Skeletal muscle cell (primary cell): Measurements from ENCODE around the gene AGFG2.
A peak's percentile ranks its signal among the peaks of the same experiment; 100 is the strongest.
"Not testable (repeated sequence)": the region's sequence is repeated elsewhere in the genome, so short reads cannot be mapped to it uniquely, and the experiment has no call there.

Experiments
- DNase-seq: peaks from one replicate; pipeline ENCODE4 v3.0.0-alpha.2; 2010; ENCODE audit warnings: low read depth
- H3K4me3 ChIP-seq: 2 replicates; pipeline ENCODE4 v1.5.1; 2011; ENCODE audit warnings: low read depth, mild to moderate bottlenecking, control low read depth, low read length, moderate library complexity

Gene AGFG2

DNA sequence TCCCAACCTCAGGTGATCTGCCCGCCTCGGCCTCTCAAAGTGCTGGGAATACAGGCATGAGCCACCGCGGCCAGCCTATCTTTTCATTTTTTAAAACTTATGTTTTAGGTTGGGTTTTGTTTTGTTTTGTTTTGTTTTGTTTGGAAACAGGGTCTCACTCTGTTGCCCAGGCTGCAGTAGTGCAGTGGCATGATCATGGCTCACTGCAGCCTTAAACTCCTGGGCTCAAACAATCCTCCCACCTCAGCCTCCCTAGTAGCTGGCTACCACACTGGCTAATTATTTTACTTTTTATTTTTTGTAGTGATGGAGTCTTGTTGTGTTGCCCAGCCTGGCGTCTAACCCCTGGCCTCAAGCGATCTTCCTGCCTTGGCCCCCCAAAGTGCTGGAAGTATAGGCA lies 19.4 kb upstream of the AGFG2 start:
- no peak overlapping the region for H3K4me3 ChIP-seq
- DNase-seq = no peak

- no peak overlapping the region for H3K4me3 ChIP-seq
- DNase-seq = no peak
Observed at GRCh38 chr7:100520138-100520537, 18.9 kb upstream of the AGFG2 start.

DNA sequence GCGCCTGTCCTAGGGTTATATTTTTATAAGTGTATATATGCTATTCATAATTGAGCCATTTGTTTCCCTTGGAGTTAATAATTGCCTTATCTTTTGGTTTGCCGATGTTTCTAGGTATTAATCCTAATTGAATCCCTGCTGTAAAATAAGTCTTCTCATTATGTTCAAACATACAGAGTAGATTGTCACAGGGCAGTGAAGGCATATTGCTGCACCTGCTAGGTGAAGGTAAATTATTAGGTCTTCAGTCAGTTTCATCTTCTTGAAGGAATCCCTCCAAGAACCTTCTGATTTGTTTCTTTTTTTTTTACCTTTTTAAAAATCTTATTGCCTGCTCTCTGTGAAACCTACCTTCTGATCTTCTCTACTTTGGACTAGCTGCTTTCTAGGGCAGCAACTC lies 17.9 kb upstream of the AGFG2 start:
- DNase-seq = no peak
- H3K4me3 ChIP-seq = no peak overlapping the region

DNA sequence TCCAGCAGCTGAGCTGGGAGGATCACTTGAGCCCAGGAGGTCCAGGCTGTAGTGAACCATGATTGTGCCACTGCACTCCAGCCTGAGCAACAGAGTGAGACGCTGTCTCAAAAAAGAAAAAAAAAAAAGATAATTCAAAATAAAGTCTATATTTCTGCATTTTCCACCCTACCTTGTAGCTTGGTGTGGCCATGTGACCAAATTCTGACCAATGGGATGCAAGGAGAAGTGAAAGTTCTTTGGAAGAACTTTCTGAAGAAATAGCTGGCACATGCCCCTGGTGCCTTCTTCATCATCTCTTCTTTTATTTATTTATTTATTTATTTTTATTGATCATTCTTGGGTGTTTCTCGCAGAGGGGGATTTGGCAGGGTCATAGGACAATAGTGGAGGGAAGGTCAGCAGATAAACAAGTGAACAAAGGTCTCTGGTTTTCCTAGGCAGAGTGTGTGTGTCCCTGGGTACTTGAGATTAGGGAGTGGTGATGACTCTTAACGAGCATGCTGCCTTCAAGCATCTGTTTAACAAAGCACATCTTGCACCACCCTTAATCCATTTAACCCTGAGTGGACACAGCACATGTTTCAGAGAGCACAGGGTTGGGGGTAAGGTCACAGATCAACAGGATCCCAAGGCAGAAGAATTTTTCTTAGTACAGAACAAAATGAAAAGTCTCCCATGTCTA lies 17.0 kb upstream of the AGFG2 start:
- not testable (repeated sequence) for H3K4me3 ChIP-seq, DNase-seq

DNA sequence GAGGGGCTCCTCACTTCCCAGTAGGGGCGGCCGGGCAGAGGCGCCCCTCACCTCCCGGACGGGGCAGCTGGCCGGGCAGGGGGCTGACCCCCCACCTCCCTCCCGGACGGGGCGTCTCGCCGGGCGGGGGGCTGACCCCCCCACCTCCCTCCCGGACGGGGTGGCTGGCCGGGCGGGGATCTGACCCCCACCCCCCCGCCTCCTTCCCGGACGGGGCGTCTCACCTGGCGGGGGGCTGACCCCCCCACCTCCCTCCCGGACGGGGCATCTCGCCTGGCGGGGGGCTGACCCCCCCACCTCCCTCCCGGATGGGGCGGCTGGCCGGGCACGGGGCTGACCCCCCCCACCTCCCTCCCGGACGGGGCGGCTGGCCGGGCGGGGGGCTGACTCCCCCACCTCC lies 15.8 kb upstream of the AGFG2 start:
- H3K4me3 ChIP-seq, DNase-seq: not testable (repeated sequence)

- not testable (repeated sequence) for DNase-seq, H3K4me3 ChIP-seq
Observed at GRCh38 chr7:100528108-100528866, 10.7 kb upstream of the AGFG2 start.

DNA sequence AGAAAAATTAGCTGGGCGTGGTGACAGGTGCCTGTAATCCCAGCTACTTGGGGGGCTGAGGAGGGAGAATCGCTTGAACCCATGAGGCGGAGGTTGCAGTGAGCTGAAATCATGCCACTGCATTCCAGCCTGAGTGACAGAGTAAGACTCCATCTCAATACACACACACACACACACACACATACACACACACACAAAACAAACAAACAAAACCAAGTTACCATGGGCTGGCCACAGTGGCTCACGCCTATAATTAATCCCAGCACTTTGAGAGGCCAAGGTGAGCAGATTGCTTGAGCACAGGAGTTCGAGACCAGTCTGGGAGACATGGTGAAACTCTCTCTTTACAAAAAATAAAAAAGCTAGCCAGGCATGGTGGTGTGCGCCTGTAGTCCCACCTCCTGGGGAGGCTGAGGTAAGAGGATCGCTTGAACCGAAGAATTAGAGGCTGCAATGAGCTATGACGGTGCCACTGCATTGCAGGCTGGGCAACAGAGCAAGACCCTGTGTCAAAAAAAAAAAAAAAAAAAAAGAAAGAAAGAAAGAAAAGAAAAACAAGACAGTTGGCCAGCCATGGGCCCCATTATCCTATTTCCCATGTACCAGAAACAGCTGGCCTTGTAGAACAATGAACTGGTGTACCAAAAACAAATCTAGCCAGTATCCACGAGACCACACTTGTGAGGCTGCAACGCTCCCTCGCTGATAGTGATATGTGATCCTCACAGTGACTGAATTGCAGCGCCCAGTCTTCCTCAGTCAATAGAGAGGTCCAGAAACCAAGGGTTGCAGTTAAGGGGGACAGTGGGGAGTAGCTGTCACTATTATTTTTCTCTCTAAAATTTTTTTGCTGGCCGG lies 6.6 kb upstream of the AGFG2 start:
- no peak overlapping the region for H3K4me3 ChIP-seq
- DNase-seq = no peak

DNA sequence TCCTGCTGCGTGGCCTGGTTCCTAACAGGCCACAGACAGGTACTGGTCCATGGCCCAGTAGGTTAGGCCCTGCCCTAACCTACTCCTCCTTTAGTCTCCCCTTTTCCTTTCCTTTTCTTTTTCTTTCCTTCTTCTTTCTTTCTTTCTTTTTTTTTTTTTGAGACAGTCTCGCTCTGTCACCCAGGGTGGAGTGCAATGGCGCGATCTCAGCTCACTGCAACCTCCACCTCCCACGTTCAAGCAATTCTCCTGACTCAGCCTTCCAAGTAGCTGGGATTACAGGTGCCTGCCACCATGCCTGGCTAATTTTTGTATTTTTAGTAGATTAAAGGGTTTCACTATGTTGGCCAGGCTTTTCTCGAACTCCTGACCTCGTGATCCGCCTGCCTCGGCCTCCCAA lies 3.0 kb upstream of the AGFG2 start:
- H3K4me3 ChIP-seq, DNase-seq: not testable (repeated sequence)

DNA sequence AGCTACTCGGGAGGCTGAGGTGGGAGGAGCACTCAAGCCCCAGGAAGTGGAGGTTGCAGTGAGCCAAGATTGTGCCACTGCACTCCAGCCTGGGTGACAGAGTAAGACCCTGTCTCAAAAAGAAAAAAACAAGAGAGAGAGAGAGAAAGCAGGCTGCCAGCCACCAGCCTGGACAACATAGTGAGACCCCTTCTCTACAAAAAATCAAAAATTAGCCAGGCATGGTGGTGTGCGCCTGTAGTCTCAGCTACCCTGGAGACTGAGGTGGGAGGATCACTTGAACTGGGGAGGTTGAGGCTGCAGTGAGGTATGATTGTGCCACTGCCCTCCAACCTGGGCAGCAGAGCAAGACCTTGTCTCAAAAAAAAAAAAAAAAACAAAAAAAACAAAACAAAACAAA lies 2.3 kb upstream of the AGFG2 start:
- not testable (repeated sequence) for DNase-seq, H3K4me3 ChIP-seq

DNA sequence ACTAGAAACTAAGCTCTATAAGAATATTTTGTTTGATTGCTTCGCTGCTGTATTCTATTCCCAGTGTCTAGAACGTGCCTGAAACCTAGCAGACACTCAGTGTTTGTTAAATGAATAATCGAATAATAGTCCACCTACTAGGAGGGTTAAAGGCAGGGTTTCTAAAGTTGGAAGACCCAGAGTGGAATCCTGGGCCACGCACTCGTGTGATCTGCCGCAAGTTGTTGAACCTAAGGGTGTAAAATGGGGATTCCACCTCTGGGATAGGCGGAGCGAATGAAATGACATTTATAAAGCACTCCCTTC lies 702 bp upstream of the AGFG2 start:
- peak overlapping the region; percentile 53 for H3K4me3 ChIP-seq
- DNase-seq = no peak

DNA sequence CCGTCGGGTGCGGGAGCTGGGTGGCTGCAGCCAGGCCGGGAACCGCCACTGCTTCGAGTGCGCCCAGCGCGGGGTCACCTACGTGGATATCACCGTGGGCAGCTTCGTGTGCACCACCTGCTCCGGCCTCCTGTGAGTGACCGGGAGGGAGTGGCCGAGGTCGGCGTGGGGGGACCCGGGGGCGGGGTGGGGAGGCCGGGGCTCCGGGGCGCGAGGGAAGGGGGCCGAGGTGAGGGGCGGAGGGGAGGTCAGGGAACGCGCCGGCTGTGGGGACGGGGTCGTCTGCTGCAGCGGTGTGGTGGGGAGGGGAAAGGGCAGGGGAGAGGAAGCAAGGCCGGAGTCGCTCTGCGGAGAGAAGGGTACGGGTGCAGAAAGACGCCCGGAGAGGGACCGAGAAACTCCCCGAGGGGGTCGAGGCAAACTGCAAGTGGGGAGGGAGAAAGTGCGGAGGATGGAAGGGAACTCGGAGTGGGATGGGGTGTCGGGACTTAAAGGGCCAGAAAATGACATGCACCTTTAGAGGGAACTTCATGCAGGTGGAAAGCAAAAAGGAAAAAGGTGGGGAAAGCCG lies 518 bp downstream of the AGFG2 start:
- peak overlapping the region; percentile 81 for H3K4me3 ChIP-seq
- DNase-seq = no peak

DNA sequence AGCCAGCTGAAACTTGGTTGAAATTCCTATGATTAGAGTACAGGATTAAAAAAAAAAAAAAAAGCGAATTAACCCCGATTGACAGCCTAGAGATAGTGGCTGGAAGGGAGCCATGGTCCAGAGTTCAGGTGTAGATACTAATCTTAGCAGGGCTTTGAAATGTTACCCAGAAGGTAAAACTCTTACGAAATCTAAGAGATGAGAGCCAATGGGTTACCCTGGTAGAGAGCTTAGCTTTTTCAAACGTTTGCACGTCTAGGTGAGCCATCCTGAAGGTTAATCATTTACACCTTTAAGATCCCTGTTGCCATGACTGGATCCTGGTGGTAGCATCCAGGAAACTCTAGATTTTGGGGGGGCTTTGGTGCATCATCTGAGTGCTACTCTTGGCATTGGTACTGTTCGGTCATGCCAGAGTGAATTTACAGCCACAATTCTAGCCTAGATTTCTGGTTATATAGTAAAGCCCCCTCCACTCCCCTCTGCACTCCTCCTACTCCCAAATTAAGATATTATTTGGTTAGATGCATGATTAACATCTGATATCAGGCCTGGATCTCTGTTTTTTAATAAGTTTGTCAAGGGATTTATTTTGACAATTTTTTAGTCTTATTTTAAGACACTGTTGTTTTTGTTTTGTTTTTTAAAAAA lies 1.2 kb downstream of the AGFG2 start:
- peak overlapping the region; percentile 81 for H3K4me3 ChIP-seq
- no peak for DNase-seq

DNA sequence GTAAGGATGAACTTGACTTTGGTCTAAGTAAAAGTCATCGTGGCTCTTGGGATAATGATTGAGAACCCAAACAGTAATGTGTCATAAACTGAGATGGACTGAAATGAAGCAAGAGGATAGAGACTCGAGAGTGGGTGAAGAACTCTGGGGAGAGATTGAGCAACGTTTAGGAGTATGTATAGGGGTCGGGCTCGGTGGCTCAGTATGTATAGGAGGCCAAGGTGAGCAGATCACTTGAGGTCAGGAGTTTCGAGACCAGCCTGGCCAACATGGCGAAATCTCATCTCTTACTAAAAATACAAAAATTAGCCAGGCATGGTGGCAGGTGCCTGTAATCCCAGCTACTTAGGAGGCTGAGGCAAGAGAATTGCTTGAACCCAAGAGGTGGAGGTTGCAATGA lies 2.3 kb downstream of the AGFG2 start:
- not testable (repeated sequence) for DNase-seq, H3K4me3 ChIP-seq

DNA sequence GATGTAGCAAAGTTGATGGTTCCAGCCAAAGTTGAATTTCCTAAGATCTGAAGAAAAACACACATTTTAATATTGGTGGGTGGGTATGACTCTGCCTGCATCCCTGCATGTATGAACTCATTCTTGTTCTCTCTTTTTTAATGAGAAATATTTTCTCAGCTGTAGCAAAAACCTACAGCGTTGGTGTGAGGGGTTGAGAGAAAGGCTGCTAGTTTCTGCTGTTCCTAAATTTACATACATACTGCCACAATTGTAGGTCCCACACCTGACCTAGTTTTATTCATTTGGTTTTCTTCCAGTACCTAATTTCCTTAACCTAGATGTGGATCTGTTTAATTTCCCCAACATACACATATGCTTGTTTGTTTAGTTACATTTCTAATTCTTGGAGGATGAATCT lies 4.6 kb downstream of the AGFG2 start:
- H3K4me3 ChIP-seq = no peak overlapping the region
- DNase-seq = no peak

GRCh38 chr7:100544386-100544785 lies 5.4 kb downstream of the AGFG2 start:
- no peak for DNase-seq
- no peak overlapping the region for H3K4me3 ChIP-seq

DNA sequence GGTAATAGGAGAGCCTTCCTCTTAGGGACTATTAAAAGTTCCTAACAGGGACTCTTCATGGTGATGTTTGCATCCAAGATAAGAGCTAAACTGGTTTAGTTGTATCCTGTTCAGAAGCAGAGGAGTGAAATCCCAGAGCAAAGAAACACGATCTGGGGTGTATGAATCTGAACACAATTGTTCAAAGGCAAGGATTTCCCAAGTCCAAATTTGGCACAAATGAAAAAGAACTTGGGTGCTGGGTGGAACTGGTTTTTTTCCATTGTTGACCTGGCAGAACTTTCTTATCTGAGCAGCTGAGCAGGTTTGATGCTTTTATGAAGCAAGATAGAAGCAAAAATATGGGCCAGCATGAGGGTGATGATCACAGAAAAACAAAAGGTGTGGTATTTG lies 6.0 kb downstream of the AGFG2 start:
- no peak for DNase-seq
- no peak overlapping the region for H3K4me3 ChIP-seq

GRCh38 chr7:100545360-100546128 lies 6.5 kb downstream of the AGFG2 start:
- H3K4me3 ChIP-seq = no peak overlapping the region
- DNase-seq = peak; percentile 87

GRCh38 chr7:100546129-100546925 lies 7.3 kb downstream of the AGFG2 start:
- H3K4me3 ChIP-seq = no peak overlapping the region
- no peak for DNase-seq
